GM19395 (cell line): ENCODE data around the gene SLC5A5.
"Not testable (repeated sequence)": the region's sequence is repeated elsewhere in the genome, so short reads cannot be mapped to it uniquely, and the experiment has no call there.

ENCODE experiments used
- ATAC-seq: cut with Tn5 transposase; IDR thresholded peaks from one replicate; pipeline ENCODE4 v1.9.1; 2021; ENCODE audit warnings: mild to moderate bottlenecking, moderate library complexity; ENCODE audit not compliant: unreplicated experiment

The SLC5A5 gene

DNA sequence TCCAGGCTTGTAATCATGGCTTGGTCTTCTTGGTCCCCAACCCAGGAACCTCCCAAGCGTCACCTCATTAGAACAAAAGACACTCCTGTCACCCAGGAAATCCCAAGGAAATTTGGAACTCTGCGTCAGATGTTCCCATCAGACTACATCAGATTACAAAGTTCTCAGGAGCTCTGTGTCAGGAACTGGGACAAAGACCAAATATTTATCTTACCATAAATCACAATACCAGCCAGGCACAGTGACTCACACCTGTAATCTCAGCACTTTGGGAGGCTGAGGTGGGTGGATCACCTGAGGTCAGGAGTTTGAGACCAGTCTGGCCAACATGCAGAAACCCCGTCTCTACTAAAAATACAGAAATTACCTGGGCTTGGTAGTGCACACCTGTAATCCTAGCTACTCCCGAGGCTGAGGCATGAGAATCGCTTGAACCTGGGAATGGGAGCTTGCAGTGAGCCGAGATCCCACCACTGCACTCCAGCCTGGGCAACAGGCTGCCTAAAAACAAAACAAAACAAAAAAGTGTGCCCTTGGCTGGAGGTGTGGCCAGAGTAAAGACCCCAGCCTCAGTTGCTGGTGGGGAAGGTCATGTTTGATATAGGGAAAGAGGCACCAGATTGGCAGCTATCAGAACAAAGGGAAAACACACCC is 44.3 kb downstream of the SLC5A5 start:
- ATAC-seq, result no peak

DNA sequence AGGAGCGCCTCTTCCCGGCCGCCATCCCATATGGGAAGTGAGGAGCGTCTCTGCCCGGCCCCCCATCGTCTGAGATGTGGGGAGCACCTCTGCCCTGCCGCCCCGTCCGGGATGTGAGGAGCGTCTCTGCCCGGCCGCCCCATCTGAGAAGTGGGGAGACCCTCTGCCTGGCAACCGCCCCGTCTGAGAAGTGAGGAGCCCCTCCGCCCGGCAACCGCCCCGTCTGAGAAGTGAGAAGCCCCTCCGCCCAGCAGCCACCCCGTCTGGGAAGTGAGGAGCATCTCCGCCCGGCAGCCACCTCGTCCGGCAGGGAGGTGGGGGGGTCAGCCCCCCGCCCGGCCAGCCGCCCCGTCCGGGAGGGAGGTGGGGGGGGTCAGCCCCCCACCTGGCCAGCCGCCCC is 46.4 kb downstream of the SLC5A5 start:
- ATAC-seq, result not testable (repeated sequence)

DNA sequence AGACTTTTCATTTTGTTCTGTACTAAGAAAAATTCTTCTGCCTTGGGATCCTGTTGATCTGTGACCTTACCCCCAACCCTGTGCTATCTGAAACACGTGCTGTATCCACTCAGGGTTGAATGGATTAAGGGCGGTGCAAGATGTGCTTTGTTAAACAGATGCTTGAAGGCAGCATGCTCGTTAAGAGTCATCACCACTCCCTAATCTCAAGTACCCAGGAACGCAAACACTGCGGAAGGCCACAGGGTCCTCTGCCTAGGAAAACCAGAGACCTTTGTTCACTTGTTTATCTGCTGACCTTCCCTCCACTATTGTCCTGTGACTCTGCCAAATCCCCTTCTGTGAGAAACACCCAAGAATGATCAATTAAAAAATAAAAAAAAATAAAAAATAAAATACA is 47.4 kb downstream of the SLC5A5 start:
- ATAC-seq, result not testable (repeated sequence)

DNA sequence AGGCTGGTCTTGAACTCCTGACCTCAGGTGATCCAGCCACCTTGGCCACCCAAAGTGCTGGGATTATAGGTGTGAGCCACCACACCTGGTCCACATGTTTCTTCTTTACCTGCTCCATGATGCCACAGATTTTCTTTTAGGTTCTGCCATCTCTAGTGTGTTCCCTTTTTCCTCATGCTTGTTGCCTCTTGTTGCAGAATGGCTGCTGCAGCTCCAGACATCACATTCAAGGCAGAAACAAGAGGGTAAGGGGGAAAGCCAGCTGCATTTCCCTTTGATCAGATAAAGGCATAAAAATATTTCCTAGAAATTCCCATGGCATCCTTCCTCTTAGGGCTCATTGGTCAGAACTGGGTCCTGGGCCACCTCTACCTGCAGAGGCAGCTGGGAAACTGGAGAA is 48.8 kb downstream of the SLC5A5 start:
- no peak for ATAC-seq

DNA sequence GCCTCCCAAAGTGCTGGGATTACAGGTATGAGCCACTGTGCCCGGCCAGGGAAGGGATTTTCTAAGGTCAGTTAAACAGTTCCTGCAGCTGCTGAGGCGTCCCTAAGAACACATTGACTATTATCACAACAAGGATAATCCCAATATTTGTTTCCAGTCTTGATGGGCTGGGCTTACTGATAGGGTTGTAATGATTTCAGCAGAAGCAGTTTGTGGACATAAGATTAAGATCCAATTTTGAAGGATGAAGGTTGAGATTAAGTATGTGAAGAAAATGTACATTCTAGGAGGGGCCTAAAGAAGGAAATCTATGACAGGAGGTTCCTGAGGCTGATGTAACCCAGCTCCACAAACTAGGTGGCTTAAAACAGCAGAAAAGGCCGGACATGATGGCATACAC is 50.4 kb downstream of the SLC5A5 start:
- no peak for ATAC-seq

DNA sequence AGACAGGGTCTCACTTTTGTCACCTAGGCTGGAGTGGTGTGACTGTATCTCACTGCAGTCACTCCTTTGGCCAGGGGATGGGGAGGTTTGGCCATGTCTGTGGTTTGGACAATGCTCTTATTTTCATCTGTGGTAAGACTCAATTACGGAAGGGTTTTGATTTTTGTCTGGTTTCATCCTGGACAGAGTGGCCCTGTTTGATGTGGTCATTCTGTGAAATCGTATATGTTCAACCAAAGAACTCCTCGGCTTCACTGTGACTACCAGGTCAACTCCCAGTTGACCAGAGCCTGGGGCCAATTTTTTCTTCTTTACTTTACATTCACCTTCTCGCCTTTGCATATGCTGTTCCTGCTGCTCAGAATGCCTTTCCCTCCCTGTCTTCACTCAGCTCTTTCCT is 54.3 kb downstream of the SLC5A5 start:
- ATAC-seq, result no peak

DNA sequence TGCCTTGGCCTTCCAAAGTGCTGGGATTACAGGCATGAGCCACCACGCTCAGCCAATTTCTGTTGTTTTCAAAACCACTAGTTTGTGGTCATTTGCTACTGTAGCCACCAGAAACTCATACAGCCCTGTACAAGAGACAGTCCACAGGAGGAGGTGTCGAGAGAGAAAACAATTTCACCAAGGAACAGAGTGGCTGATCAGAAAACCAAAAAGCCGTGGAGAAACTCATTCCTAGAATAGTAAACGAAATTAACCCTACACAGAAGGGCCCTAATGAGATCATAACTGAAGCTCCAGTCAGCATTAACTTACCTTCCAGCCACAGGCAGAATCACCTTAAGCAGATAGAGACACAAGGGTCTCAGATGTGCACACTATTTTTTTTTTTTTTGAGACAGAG is 57.3 kb downstream of the SLC5A5 start:
- ATAC-seq, result no peak

DNA sequence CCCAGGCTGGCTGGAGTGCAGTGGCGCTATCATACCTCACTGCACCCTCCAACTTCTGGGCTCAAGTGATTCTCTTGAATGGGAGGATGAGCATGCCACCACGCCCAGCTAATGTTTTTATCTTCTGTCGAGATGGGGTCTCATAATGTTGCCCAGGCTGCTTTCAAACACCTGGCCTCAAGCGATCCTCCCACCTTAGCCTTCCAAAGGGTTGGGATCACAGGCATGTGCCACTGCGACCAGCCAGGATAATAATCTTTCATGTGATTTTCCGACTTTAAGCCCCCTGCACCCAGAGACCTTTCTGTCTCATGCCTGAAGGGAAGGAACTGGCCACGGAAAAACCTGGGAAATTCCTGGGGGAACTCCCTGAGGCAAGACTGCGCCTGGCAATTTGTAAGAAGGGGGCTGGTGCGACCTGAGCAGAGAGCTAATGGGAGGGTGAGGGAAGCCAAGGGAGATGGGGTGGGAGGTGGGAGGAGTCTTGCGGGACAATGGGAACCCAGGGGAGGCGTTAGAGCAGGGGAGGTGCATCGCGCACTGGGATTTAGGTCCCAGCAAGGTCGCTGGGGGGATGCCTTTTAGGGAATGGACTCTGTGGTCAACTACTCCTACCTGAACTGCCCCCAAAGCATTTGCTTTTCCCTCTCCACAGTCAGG is 59.9 kb downstream of the SLC5A5 start:
- ATAC-seq, result no peak

DNA sequence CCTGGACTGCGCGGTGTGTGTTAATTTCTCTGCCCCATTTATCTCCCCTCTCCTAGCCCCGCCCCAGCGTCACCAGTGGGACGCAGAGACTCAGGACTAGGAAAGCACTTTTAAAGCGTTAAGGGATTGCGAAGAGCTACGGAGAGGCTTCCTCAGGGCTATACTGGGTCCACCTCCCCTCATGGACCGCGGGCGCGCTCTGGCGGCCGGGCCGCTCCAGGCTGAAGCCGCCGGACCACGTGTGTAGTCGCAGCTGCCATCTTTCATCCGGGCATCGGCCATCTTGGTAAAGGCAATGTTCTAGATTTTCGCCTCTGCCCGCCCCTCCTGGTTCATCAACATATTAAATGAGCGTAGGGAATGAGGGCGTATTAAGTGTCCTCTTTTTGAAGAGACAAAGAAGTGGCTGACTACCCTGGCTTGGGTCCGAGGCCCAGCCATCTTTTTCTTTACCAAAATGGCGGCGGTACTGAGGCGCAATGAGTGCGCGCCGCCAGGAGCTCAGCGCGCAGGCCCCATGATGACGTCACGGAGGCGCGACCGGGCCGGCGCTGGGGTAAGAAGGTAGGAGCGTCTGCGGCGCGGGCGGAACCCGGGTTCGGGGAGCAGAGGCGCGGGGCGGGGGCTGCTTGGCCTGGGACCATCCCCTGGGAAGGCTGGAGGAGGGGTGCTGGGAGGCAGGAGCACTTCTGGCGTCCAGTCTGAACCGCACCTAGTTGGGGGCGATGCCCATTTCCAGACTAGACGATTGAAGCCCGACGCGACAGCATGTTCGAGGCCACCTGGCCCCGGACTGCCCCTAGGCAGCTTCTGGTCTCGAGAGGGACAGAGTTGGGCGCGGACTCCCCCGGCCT is 61.0 kb downstream of the SLC5A5 start, which contains the start of gene CCDC124:
CCDC124 (plus strand) TSS at position 531 of the 854 bp plus-strand sequence. CDS start 3,406 bp downstream, outside the sequence.
- peak; percentile 80 for ATAC-seq

DNA sequence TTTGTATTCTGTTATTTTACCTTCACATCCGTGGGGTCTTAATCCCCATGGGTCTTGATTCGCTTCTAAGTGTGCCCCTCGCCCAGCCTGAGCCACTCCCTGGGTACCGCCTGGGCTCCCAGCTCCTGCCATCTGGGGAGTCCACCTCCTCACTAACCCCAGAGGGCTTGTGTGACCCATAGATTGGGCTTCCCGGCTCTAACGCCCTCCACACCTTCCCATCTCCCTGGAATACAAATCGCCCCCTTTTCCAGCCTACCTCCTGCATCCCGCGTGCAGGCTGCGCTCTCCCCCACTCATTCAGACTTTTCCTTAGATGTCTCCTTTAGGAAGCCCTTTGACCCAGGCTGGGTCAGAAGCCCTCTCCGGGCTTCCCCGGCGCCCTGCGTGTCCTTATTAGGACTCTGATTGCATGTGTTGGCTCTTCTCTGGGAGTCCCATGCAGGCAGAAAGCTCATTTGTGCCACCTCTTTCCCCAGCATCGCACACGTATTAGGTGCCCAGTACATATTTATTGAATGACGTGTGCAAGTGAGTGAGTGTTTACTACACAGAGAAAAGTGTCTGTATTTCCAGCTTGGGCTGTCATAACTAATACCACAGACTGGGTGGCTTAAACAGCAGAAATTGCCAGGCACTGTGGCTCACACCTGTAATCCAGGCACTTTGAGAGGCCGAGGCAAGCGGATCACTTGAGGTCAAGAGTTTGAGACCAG is 61.8 kb downstream of the SLC5A5 start:
- no peak for ATAC-seq

DNA sequence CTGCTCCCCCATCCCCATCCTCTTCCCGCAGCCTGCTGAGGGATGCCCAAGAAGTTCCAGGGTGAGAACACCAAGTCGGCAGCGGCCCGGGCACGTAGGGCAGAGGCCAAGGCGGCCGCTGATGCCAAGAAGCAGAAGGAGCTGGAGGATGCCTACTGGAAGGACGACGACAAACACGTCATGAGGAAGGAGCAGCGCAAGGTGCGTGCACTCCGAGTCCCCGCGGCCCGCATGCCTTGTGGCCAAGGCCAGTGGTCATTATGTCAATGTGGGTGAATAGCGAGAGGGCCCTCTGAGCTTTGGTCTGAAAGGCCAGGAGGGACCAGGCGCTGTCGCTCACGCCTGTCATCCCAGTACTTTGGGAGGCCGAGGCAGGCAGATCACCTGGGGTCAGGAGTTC is 64.6 kb downstream of the SLC5A5 start:
- ATAC-seq, result no peak

DNA sequence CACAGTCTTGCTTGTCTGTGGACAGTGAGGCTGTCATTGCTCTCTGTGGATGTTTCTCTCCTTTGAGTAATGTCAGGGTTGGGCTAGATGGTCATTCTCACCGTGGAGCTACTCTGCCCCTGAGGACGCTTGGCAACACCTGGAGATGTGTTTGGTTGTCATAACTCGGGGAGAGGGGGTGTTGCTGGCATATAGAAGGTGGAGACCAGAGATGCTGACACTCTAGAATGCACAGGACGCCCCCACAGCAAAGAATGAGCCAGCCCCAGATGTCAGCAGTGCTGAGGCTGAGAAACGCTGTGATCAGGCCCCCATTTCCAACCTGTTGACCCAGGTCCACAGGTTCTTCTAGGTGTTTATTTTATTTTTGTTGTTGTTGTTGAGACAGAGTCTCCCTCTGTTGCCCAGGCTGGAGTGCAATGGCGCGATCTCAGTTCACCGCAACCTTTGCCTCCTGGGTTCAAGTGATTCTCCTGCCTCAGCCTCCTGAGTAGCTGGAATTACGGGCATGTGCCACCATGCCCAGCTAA is 65.7 kb downstream of the SLC5A5 start:
- ATAC-seq, result no peak

DNA sequence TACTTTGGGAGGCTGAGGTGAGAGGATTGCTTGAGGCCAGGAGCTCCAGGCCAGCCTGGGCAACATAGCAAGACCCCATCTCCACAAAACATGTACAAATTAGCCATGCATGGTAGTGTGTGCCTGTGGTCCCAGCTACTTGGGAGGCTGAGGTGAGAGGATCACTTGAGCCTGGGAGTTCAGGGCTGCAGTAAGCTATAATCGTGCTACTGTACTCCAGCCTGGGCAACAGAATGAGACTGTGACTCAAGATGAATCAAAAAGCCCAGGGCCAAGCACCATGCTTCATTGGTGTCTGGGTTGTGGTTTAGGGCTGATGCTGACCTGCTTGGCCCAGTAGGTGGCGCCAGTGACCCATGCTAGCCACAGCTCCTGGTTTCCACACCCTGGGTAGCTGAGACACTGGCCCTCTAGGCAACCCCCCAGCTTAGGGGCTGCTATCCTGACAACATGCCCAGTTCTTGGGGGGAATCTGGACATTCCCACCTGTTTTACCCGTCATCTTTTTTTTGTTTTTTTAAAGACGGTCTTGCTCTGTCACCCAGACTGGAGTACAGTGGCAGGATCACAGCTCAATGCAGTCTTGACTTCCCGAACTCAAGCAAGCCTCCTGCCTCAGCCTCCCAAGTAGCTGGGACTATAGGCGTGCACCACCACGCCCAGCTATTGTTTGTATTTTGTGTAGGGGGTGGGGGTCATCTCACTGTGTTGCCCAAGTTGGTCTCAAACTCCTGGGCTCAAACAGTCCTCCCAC is 66.5 kb downstream of the SLC5A5 start:
- no peak for ATAC-seq

DNA sequence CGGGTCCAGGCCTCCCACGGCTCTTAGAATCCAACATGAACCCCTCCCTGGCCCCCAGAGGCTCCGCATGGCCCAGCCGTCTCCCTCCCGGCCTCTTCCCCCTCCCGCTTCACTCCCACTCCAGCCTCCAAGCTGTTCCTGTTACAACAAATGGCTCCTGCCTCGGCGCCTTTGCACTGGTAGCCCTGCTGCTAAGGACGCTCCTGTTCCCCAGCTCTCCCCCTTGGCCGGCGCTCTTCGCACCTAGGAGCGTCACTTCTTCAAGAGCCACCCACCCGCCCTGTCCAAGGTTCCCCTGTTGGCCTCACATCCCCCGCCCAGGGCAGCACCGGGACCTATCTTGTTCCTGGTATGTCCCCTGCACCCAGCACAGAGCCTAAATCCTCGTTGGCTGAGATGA is 70.4 kb downstream of the SLC5A5 start:
- no peak for ATAC-seq

DNA sequence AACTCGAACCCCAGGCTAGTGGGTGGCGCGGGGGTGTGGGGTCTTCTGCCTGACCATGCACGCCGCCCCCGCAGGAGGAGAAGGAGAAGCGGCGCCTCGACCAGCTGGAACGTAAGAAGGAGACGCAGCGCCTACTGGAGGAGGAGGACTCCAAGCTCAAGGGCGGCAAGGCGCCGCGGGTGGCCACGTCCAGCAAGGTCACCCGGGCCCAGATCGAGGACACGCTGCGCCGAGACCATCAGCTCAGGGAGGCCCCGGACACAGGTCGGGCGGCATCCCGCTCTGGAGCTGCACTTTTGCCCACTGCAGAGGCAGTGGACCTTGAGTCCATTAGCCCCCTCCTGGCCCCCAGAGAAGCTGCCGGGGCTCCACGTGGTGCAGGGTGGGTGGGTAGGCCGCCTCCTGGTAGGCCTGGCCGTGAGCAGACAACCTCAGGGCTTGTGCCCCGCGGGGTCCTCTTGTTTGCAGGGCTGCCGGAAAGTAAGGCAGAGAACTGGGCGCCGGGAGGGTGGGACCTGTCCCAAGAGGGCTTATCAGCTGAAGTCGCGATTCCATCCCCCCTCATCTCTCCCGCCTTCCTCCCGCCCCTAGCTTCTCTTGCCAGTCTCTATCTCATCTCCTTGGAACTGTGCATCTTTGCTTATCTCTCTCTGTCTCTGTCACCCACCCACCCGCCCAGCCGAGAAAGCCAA is 71.0 kb downstream of the SLC5A5 start:
- no peak for ATAC-seq

DNA sequence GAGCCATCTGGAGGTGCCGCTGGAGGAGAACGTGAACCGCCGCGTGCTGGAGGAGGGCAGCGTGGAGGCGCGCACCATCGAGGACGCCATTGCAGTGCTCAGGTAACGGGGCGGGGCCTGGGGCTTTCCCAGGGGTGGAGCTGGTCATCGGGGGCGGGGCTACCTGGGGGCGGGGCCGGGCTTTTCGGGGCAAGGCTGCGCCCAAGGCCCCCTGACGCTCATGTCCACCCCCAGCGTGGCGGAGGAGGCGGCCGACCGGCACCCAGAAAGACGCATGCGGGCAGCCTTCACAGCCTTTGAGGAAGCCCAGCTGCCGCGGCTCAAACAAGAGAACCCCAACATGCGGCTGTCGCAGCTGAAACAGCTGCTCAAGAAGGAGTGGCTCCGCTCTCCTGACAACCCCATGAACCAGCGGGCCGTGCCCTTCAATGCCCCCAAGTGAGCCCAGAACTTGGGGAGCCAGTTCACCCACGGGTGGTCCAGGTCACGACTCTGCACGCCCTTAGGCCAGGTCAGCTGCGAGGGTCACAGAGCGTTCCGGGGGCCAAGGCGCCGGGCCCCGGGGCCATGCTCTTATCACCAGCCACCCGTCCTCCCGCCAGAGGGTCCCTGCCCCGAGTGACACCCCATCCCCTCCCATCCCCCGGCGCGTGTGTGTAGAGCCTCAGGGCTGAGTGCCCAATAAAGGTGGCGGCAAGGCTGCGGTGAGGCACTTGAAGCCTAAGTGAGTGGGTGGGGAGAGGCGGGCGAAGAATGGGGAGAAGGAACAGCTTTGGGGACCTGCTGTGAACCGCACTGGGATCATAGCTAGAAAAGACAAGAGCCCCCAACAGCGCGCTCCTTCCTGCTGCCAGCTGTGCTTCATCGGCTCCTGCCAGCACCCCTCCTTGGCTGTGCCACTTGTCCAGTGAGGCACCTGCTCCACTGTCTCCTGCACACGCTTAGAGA is 71.8 kb downstream of the SLC5A5 start:
- no peak for ATAC-seq

DNA sequence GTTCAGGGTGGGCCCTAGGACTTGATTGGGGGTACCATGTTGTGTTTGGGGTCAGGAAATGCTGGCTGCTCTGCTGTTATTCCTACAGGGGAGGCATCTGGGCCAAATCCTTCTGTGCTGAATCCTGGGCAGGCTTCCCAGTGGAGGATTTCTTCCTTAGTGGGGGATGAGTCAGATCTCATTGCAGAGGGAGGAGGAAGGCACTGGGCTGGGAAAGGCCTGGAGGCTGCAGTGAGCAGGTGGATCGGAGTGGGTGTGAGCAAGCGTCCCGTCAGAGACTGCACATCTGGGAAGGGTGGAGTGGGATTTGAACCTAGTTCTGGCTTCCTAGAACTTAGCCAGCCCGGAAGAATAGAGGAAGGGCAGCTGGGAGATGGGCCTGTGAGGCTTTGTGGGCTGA is 72.6 kb downstream of the SLC5A5 start:
- ATAC-seq, result no peak
